C4-2B (cell line): Measurements from ENCODE around the gene CFAP97D1.

Experiments
- H3K27ac ChIP-seq: fragments of 450-650 bp; 2 replicates; pipeline ENCODE4 v1.5.1; 2017
- ZFX ChIP-seq: fragments of 450-650 bp; IDR thresholded peaks from 2 replicates; pipeline ENCODE4 v1.6.1; 2017
- TF ChIP-seq, protein P1 (sequence below): fragments of 450-650 bp; conservative IDR thresholded peaks from 2 replicates; pipeline ENCODE4 v1.5.1; 2017; ENCODE audit warnings: mild to moderate bottlenecking

Gene CFAP97D1

DNA sequence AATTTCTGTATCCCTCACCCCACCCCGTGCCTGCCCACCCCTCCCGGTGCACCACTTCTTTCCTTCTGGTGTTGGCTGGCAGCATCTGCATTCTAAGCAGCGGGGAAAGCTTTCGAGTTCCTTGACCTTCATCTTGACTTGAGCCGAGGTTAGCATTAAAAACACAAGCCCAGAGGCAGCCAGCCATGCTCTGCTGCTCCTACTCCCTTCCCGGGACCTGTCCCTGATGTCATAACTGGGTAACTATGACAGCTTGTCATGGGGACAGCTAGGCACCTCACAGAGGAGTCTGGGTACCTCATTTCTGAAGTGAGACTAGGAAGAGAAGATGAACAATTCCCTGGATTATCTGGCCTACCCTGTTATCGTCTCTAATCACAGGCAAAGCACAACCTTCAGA, at the start of gene CFAP97D1:
TSS of gene CFAP97D1 (plus strand) at position 301 of the 400 bp plus-strand sequence. CDS start at position 329, 28 bp downstream.
- H3K27ac ChIP-seq, result peak within 1 kb of the TSS; percentile 98
- no peak for TF ChIP-seq ZFX
- TF ChIP-seq, protein P1, sequence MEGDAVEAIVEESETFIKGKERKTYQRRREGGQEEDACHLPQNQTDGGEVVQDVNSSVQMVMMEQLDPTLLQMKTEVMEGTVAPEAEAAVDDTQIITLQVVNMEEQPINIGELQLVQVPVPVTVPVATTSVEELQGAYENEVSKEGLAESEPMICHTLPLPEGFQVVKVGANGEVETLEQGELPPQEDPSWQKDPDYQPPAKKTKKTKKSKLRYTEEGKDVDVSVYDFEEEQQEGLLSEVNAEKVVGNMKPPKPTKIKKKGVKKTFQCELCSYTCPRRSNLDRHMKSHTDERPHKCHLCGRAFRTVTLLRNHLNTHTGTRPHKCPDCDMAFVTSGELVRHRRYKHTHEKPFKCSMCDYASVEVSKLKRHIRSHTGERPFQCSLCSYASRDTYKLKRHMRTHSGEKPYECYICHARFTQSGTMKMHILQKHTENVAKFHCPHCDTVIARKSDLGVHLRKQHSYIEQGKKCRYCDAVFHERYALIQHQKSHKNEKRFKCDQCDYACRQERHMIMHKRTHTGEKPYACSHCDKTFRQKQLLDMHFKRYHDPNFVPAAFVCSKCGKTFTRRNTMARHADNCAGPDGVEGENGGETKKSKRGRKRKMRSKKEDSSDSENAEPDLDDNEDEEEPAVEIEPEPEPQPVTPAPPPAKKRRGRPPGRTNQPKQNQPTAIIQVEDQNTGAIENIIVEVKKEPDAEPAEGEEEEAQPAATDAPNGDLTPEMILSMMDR, result no peak

DNA sequence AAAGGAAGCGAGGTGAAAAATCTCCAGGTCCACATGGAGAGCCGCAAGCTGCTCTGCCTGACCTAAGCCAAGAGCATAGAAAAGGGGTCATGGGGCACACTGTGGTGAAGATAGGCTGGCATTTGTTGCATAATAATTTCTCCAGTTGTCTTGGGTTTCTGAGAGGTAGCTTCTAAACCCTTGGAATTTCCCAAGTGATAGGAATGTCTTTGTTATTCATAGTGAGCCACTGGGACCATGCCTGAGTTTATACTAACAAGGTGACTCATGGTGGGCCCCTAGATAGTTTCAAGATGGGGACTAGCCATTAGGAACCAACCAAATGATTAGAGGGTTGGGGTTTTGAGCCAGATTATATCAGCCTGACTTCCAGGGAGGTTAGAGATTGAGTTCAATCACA, 47.3 kb upstream of the CFAP97D1 start:
- TF ChIP-seq, protein P1, result no peak
- TF ChIP-seq ZFX, result no peak
- no peak overlapping the region for H3K27ac ChIP-seq

DNA sequence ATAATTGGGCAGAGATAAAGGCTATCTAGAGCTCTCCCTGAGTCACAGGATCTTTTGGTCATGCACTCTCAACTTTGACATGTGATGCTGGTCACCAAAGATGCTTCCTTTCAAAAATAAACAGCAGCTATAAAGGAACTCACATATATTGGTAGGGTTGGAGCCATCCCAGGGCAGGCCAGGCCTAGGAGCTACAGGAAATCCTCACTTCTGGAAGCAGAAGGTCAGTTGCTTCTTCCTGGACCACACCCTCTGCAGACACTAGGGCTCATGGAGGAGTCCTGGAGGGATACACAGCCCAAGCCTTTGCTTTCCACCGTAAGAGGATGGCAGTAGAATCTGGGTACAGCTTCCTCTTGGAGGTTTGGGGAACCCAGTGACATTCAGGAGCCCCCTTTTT, 46.3 kb upstream of the CFAP97D1 start:
- TF ChIP-seq, protein P1, result no peak
- TF ChIP-seq ZFX, result no peak
- no peak overlapping the region for H3K27ac ChIP-seq

DNA sequence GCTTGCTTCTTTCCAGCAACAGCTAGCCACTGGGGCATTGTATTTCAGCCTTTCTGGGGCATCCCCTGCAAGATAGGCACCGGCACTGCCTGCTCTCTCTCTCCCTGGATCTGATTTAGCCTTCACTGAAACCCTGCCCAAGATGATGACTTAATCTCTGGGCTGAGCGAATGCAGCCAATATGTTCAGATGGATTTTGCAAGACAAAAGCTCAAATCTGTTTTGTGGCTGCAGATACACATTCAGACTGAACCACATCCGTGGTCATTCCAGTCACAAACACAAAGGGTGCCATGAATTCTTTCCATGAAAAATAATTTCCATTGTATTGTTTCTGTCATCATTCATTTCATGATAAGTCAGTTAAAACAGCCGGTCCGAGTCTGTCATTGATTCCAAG, 45.9 kb upstream of the CFAP97D1 start:
- TF ChIP-seq, protein P1, result no peak
- no peak for TF ChIP-seq ZFX
- H3K27ac ChIP-seq, result no peak overlapping the region

DNA sequence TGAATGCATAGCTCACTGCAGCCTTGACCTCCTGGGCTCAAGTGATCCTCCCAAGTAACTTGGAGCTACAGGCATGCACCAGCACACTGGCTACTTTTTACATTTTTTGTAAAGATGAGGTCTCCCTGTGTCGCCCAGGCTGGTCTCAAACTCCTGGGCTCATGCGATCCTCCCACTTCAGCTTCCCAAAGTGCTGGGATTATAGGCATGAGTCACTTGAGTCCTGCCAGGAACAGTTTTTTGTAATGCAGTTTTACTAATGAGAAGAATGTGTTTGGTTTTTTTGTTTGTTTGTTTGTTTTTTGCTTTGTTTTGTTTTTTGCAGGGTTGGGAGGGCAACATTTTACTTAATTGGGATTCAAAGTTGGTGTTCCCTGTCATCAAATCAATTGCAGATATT, 43.8 kb upstream of the CFAP97D1 start:
- no peak overlapping the region for H3K27ac ChIP-seq
- TF ChIP-seq, protein P1, result no peak
- TF ChIP-seq ZFX, result no peak

DNA sequence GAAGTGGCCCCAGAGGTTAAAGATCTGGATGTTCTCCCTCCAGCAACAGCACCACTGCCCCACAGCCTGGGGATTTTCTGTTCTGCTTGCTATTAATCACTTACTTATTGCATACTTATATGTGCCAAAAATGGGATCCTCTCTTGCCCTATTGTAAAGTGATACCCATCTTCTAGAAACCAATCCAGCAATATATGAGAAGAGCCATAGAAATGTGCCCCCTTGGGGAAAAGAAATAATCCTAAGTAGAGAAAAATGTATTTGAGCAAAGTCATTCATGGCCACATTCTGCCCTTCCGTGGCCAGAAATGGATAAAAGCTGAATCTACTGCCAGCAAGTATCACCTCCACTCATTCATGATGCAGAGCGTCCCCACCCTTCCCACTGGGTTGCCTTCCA, 42.5 kb upstream of the CFAP97D1 start:
- no peak overlapping the region for H3K27ac ChIP-seq
- no peak for TF ChIP-seq ZFX
- TF ChIP-seq, protein P1, result no peak

DNA sequence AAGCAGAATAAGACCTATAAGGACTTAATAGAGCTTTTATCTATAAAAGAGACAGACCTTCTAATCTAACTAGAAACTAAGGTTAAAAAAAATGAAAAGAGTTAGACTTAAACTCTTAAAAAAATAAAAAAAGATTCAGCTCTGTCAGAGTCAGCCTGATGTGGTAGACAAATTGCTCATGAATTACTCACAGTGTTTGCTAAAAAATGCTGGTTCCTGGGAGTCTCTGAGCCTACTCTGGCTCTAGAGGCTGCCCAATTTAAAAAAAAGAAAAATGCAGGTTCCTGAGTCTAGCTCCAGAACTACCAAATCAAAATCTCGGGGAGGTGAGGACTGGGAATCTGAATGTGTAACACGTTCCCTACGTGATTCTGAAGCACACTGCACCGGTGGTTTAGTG, 39.7 kb upstream of the CFAP97D1 start:
- no peak overlapping the region for H3K27ac ChIP-seq
- TF ChIP-seq, protein P1, result no peak
- no peak for TF ChIP-seq ZFX
